IMR-90 (cell line): ENCODE measurements around the gene B3GALT4. TPM values are rescaled to one million over a fixed set of nuclear protein-coding genes. Genes with fewer than 3 reads are reported as not detected.

Source experiments
- ATAC-seq: fragments of 200-7000 bp; cut with Tn5 transposase; 2 replicates; pipeline ENCODE4 v1.9.1; 2020; ENCODE audit warnings: low read depth, mild to moderate bottlenecking, moderate library complexity
- BruUV-seq: library from RNA; stranded (reverse); fragments of 400-500 nt; replicated peaks from 2 replicates; lab custom pipeline; 2021; lab: Mats Ljungman, UMichigan
- CTCF ChIA-PET: fragments of 300-600 bp; formaldehyde crosslinking; extraction: SDS; loops from one replicate; lab custom pipeline; 2021; ENCODE audit warnings: antibody characterized with exemption; lab: Yijun Ruan, JAX
- POLR2A ChIA-PET: fragments of 300-600 bp; sonication (Branson Sonifier 250); formaldehyde crosslinking; loops from one replicate; lab custom pipeline; 2022; ENCODE audit warnings: antibody characterized with exemption; ENCODE audit not compliant: unreplicated experiment; lab: Charles Lee
- DNase-seq: peaks from one replicate; pipeline ENCODE4 v3.0.0; 2013
- H2AFZ ChIP-seq: replicated peaks from 2 replicates; pipeline ENCODE3; 2013; ENCODE audit warnings: low read length, mild to moderate bottlenecking; ENCODE audit not compliant: poor library complexity
- H2AK5ac ChIP-seq: 2 replicates; pipeline ENCODE4 v1.6.1; 2013; ENCODE audit warnings: low read depth, low read length, inconsistent platforms
- H2AK9ac ChIP-seq: replicated peaks from 2 replicates; pipeline ENCODE3; 2013; ENCODE audit warnings: mild to moderate bottlenecking, low read depth, low read length, moderate library complexity; ENCODE audit not compliant: poor library complexity
- H2BK120ac ChIP-seq: 2 replicates; pipeline ENCODE4 v1.6.1; 2013; ENCODE audit warnings: low read depth, low read length, inconsistent platforms
- H2BK15ac ChIP-seq: 3 replicates; pipeline ENCODE4 v1.6.1; 2013; ENCODE audit warnings: low read depth, low read length, inconsistent platforms
- H2BK20ac ChIP-seq: 2 replicates; pipeline ENCODE4 v1.6.1; 2013; ENCODE audit warnings: low read depth, mild to moderate bottlenecking, inconsistent platforms, low read length, moderate library complexity
- H2BK5ac ChIP-seq: 2 replicates; pipeline ENCODE4 v1.6.1; 2013; ENCODE audit warnings: mild to moderate bottlenecking, low read depth, low read length, inconsistent platforms; ENCODE audit not compliant: poor library complexity, severe bottlenecking
- H3K14ac ChIP-seq: replicated peaks from 2 replicates; pipeline ENCODE4 v1.6.1; 2013; ENCODE audit warnings: low read depth, low read length, inconsistent platforms
- H3K18ac ChIP-seq: 2 replicates; pipeline ENCODE4 v1.6.1; 2013; ENCODE audit warnings: low read depth, low read length, control low read depth
- H3K23ac ChIP-seq: 2 replicates; pipeline ENCODE4 v1.6.1; 2013; ENCODE audit warnings: low read depth, low read length, inconsistent platforms
- H3K27ac ChIP-seq: 2 replicates; pipeline ENCODE4 v1.5.1; 2013; ENCODE audit warnings: mild to moderate bottlenecking, control low read depth, low read length; ENCODE audit not compliant: insufficient read depth
- H3K27me3 ChIP-seq: 2 replicates; pipeline ENCODE4 v1.6.1; 2013; ENCODE audit warnings: low read length; ENCODE audit not compliant: control insufficient read depth, insufficient read depth
- H3K36me3 ChIP-seq: 2 replicates; pipeline ENCODE4 v1.6.1; 2013; ENCODE audit warnings: low read length, mixed read lengths; ENCODE audit not compliant: control insufficient read depth, insufficient read depth
- H3K4ac ChIP-seq: 2 replicates; pipeline ENCODE4 v1.6.1; 2013; ENCODE audit warnings: low read depth, low read length, inconsistent platforms
- H3K4me1 ChIP-seq: 2 replicates; pipeline ENCODE4 v1.6.1; 2013; ENCODE audit warnings: low read length, mixed read lengths; ENCODE audit not compliant: control insufficient read depth, insufficient read depth
- H3K4me2 ChIP-seq: 2 replicates; pipeline ENCODE4 v1.6.1; 2013; ENCODE audit warnings: low read depth, mild to moderate bottlenecking, control low read depth, low read length, moderate library complexity
- H3K4me3 ChIP-seq: 2 replicates; pipeline ENCODE4 v1.5.1; 2013; ENCODE audit warnings: low read depth, mild to moderate bottlenecking, control low read depth, low read length, moderate library complexity; ENCODE audit not compliant: insufficient read depth
- H3K56ac ChIP-seq: 2 replicates; pipeline ENCODE4 v1.6.1; 2013; ENCODE audit warnings: low read length, inconsistent platforms; ENCODE audit not compliant: insufficient read depth; ENCODE audit errors: extremely low read depth
- H3K79me1 ChIP-seq, 2 experiments: 2 replicates each; pipeline ENCODE4 v1.6.1; 2013; ENCODE audit warnings: low read length in 2 of 2, inconsistent platforms in 1 of 2, low read depth in 1 of 2
- H3K9ac ChIP-seq: 2 replicates; pipeline ENCODE4 v1.6.1; 2013; ENCODE audit warnings: low read depth, low read length, control low read depth
- H3K9me1 ChIP-seq: 2 replicates; pipeline ENCODE4 v1.6.1; 2013; ENCODE audit warnings: low read length, inconsistent platforms; ENCODE audit not compliant: insufficient read depth
- H3K9me3 ChIP-seq: 2 replicates; pipeline ENCODE4 v1.6.1; 2013; ENCODE audit warnings: low read length; ENCODE audit not compliant: control insufficient read depth, insufficient read depth
- H4K20me1 ChIP-seq: 2 replicates; pipeline ENCODE4 v1.6.1; 2013; ENCODE audit warnings: low read length, inconsistent platforms; ENCODE audit not compliant: insufficient read depth
- H4K5ac ChIP-seq: 2 replicates; pipeline ENCODE4 v1.6.1; 2013; ENCODE audit warnings: mild to moderate bottlenecking, low read depth, low read length, control low read depth
- H4K8ac ChIP-seq, 2 experiments: 2 replicates each; pipeline ENCODE4 v1.6.1; 2013; ENCODE audit warnings: low read depth in 2 of 2, low read length in 2 of 2, control low read depth in 1 of 2, inconsistent platforms in 1 of 2
- H4K91ac ChIP-seq: 2 replicates; pipeline ENCODE4 v1.6.1; 2013; ENCODE audit warnings: low read depth, low read length, inconsistent platforms; ENCODE audit not compliant: insufficient read depth
- ELK1 ChIP-seq: fragments of 150-350 bp; IDR thresholded peaks from 2 replicates; pipeline ENCODE4 v1.6.1; 2016; ENCODE audit warnings: low read depth, mild to moderate bottlenecking, low read length, moderate library complexity, borderline replicate concordance
- FOS ChIP-seq: fragments of 150-350 bp; IDR thresholded peaks from 2 replicates; pipeline ENCODE4 v1.6.1; 2016; ENCODE audit warnings: low read depth, low read length
- MAFK ChIP-seq: IDR thresholded peaks from 2 replicates; pipeline ENCODE4 v1.6.1; 2012; ENCODE audit warnings: low read depth, low read length, improper control_type of control experiment
- MAZ ChIP-seq: IDR thresholded peaks from 2 replicates; pipeline ENCODE4 v1.6.1; 2012; ENCODE audit warnings: low read depth, mild to moderate bottlenecking, low read length, improper control_type of control experiment, moderate library complexity, borderline replicate concordance
- NFE2L2 ChIP-seq: fragments of 150-350 bp; IDR thresholded peaks from 2 replicates; pipeline ENCODE4 v1.6.1; 2016; ENCODE audit warnings: low read depth, mild to moderate bottlenecking, low read length
- RAD21 ChIP-seq: IDR thresholded peaks from 2 replicates; pipeline ENCODE4 v1.6.1; 2012; ENCODE audit warnings: low read length, improper control_type of control experiment
- SMC3 ChIP-seq: fragments of 150-350 bp; IDR thresholded peaks from 2 replicates; pipeline ENCODE4 v1.6.1; 2016; ENCODE audit warnings: low read depth, mild to moderate bottlenecking, antibody characterized with exemption, low read length, moderate library complexity
- WGBS, 2 experiments: methylation state at CpG; one replicate each; pipeline versions ENCODE4 v1.1.5 to v1.1.7; 2013; ENCODE audit warnings: missing lambda C conversion rate in 2 of 2; ENCODE audit not compliant: insufficient read length in 1 of 2; ENCODE audit errors: extremely low coverage in 2 of 2; 5-methylcytosine and 5-hydroxymethylcytosine counted together
- dilution Hi-C: fragments of 300-500 bp; cut with HindIII; formaldehyde crosslinking; loops from one replicate; pipeline ENCODE4 v1.14.3; 2018; ENCODE audit warnings: low sequenced_read_pairs; ENCODE audit not compliant: unreplicated experiment
- in situ Hi-C: fragments of 300-500 bp; cut with MboI; formaldehyde crosslinking; loops from 3 replicates; pipeline ENCODE4 v1.14.3; 2019; ENCODE audit warnings: low sequenced_read_pairs, inconsistent platforms, mixed read lengths
- intact Hi-C: fragments of 100-400 bp; cut with micrococcal nuclease; formaldehyde crosslinking; loops from 2 replicates; pipeline ENCODE4 v1.10.0; 2022
- polyA plus RNA-seq, 3 experiments: library from polyadenylated mRNA; depleted of rRNA; stranded (reverse); fragments of >200 nt; gene quantifications; 2 replicates each; pipeline ENCODE4 v1.2.3, GENCODE V29; 2012; ENCODE audit warnings: low replicate concordance in 1 of 3
- total RNA-seq: library from RNA; depleted of rRNA; stranded (reverse); fragments of >200 nt; gene quantifications from 2 replicates; pipeline ENCODE4 v1.2.3, GENCODE V29; 2012

The B3GALT4 gene
- total and polyA plus RNA-seq, 2 of the 4 experiments (the other 2 are of a cell fraction): 0.70 to 0.72 TPM

- no peak overlapping the region for H2BK120ac ChIP-seq
- dilution Hi-C loops (no loop called here), in situ Hi-C loops (no loop called here), intact Hi-C loops (no loop called here)
- no peaks in the 10 kb centered on the region for H3K4me1 ChIP-seq
- H4K5ac ChIP-seq: no peak overlapping the region
- no peak overlapping the region for H3K4ac ChIP-seq
- no peak overlapping the region for H3K18ac ChIP-seq
- peaks cover 22% of the 10 kb centered on the region for H4K20me1 ChIP-seq
- H2AK5ac ChIP-seq: no peak overlapping the region
- WGBS, 2 experiments: no CpG with 5 or more reads among the region's 3 CpGs
- H3K9me1 ChIP-seq: no peaks in the 10 kb centered on the region
- H3K9ac ChIP-seq: no peak overlapping the region
- TF ChIP-seq NFE2L2 (no peak), MAZ (no peak), FOS (no peak), SMC3 (no peak), MAFK (no peak), ELK1 (no peak), RAD21 (no peak)
- no peaks in the 10 kb centered on the region for H3K9me3 ChIP-seq
- H4K8ac ChIP-seq: no peak overlapping the region
- peaks cover 19% of the 10 kb centered on the region for H3K36me3 ChIP-seq
- BruUV-seq: no TSS peak
- no peak overlapping the region for H3K4me2 ChIP-seq
- H2AFZ ChIP-seq: no peak overlapping the region
- no peaks in the 10 kb centered on the region for H3K27me3 ChIP-seq
- H3K23ac ChIP-seq: peak overlapping the region; percentile 77; the same call in 1 of the 2 replicates
- no peak for ATAC-seq
- H2BK20ac ChIP-seq: no peak overlapping the region
- H3K27ac ChIP-seq: no peak overlapping the region
- no peak overlapping the region for H2BK15ac ChIP-seq
- H2AK9ac ChIP-seq: no peak overlapping the region
- H3K56ac ChIP-seq: no peak overlapping the region
- ChIA-PET CTCF (no interaction called here), POLR2A (no interaction called here)
- no peak overlapping the region for H3K4me3 ChIP-seq
- no peak for DNase-seq
- H2BK5ac ChIP-seq: no peak overlapping the region
- no peak overlapping the region for H3K14ac ChIP-seq
- no peak overlapping the region for H4K91ac ChIP-seq
- peaks cover 22 to 56% of the 10 kb centered on the region in 2 experiments for H3K79me1 ChIP-seq
These were observed 25.0 kb downstream of the B3GALT4 start for GRCh38 chr6:33301877-33302276.
